Activated CD4-positive, CD25-positive, alpha-beta regulatory T cell (primary cell): ENCODE results near the gene RPS15A.

ENCODE experiments used
- DNase-seq, 4 experiments: peaks; one replicate each; lab custom pipeline; 2025; lab: John Stamatoyannopoulos, UW

Gene RPS15A

GRCh38 chr16:18789850-18790706 lies at the start of gene RPS15A:
Gene RPS15A (minus strand): TSS chr16:18790334. CDS start chr16:18789113, 1,221 bp downstream.
- DNase-seq: peak; percentile 77 to 82 (median 80)

DNA sequence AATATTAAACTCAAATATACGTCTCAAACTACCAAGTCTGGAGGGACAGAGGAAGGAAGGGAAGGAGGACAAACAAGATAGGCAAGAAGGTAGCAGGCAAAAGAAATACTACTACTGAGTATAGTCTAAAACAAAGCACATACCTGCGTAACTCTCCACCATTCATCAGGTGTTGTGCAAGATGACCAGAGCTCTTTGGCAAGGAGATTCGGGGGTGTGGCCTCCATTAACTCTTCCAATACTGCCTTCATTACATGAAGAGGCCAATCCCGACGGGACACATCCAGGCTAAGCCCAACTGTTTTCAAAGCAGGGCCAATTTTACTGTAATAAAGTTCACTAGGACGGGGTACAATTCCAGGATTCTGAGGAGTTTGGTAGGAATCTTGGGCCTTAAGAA lies 49.4 kb upstream of the RPS15A start:
- no peak for DNase-seq

DNA sequence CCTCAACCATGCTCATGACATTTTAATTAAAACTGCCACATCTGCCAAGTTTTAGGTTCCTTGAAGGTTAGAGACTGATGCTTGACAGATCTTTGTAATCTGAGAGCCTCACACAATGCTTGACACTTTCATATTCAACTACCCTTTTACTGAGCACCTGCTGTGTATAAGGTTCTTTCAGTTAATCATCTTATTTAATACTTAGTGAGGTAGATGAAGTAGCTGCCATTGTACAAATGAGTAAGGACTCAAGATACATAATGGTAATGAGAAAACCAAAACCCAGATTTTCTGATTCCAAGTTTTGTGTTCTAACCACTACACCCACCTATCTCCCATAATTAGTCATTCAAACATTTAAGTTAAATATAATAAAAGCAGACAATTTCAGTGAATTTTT lies 46.6 kb upstream of the RPS15A start:
- DNase-seq: no peak

GRCh38 chr16:18834864-18835263 lies 44.7 kb upstream of the RPS15A start:
- DNase-seq: no peak

DNA sequence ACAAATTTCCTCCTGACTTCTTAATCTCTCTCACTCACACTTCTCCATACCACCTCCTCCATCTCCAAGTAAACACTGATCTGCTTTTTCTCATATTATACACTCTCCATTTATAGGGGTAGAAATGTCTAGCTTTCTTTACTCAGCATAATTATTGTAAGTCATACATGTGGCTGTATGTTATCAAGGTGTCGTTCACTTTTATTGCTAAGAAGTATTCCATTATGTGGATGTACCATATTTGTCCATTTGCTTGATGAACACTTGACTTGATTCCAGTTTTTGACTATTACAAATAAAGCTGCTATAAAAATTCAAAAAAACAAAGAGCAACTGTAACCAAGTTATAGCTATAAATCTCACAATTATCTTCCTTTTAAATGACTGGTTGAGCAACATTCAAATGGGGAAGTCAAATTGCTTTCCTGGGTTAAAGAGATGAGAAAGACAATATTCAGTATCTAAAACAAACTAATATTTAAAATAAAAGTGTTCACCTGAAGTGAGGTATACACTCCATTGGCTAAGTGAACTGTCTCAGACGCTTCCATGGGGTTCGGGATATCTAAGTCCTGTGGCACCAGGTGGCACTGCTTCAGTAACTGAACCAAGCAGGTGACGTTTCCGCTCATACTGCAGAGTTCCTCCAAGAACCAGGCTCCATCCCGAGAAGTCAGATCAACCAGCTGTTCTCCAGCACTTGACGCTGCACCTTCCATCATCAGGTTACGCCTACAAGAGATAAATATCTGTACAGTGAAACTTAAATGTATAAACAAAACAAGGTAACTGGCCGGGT lies 43.8 kb upstream of the RPS15A start:
- no peak for DNase-seq

DNA sequence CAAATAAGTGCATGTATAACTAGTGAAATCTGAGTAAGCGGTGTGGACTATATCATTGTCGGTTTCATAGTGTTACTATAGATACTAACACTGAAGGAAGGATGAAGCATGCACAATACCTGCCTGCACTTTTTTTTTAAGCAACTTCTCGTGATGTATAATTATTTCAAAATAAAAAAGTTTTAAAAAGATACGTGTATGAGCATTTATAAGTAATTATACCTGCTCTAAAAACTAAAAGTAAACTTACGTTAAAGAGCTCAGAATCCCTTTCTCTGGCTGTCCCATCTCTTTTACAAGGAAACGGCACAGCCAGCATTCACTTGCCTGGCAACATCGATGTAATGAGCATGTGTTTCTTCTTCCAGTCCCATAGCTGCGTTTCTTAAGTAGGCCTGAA lies 42.5 kb upstream of the RPS15A start:
- no peak for DNase-seq

GRCh38 chr16:18832006-18832405 lies 41.9 kb upstream of the RPS15A start:
- no peak for DNase-seq

DNA sequence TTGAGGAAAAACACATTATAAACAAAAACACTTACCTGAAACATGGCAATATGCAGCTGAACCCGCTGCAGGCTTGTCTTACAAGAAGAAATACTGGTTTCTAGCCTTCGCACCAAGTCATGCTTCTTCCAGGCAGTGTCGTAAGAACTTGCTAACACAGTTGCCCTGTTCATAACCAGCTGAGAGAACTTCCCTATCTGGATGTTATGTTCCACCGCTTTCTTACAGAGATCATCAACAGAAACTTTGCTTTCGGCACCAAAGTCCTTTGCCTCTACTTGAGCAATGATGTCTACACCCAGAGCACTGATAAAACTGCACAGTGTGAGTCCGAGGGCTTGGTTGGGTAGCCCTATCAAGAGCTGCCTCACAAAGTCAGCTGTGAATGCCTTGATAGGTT lies 39.1 kb upstream of the RPS15A start:
- DNase-seq: no peak

DNA sequence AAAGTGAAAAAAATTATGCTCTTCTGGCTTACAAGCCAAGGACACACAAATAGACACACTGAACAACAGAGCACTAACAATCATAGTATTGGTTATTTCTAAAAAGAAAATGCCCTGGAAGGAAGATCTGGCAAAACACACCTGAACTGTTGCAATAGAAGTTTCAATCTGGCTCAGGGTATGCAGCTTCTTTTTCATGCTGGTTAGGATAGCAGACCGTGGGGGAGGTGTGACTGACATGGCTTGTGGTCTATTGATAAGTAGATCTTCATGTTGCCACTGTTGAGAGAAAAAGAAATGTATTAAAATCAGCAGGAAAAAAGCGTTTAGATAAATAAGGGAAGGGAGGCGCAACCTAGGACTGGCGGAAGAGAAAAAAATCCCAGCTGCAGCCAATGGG lies 37.8 kb upstream of the RPS15A start:
- DNase-seq: no peak

- no peak for DNase-seq
Observed at GRCh38 chr16:18816286-18816685, 26.2 kb upstream of the RPS15A start.

DNA sequence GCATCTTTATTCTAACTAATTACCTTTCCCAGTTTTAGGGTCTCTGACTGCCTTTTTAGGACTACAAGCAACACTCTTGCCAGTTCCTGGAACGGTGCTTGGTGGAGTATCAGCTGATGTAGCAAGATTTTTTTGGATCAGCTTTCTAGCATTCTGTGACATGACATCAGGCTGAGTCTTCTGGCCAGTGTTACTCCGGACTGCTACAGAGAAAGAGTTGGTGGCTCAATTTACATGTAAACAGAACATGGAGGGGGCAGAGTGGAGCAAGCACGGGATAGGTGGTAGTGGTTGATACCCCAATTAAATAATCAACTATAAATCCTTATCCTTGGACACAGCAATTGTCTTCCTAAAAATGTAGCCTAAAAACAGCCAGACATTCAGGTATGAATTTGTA lies 21.8 kb upstream of the RPS15A start:
- no peak for DNase-seq

DNA sequence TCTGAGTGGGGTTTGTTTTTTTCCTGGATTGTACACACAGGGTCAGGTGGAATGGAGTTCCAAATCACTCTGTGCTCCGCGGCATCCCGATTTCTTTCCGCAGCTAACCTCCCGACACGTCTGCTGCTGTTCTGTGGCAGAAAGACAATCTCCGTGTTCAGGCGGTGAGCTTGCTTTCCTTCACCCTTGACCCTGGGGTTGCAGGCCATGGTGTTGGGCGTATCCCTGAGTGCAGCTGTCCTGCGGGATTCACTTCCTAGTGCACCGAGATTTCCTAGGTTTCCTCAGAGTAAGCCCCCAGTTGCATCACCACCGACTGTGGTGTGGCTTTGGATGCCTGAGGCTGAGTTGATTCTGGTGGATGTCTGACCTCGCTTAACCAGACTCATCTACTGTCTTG lies 19.0 kb upstream of the RPS15A start:
- DNase-seq: no peak

GRCh38 chr16:18805257-18805773 lies 15.2 kb upstream of the RPS15A start:
- no peak for DNase-seq

DNA sequence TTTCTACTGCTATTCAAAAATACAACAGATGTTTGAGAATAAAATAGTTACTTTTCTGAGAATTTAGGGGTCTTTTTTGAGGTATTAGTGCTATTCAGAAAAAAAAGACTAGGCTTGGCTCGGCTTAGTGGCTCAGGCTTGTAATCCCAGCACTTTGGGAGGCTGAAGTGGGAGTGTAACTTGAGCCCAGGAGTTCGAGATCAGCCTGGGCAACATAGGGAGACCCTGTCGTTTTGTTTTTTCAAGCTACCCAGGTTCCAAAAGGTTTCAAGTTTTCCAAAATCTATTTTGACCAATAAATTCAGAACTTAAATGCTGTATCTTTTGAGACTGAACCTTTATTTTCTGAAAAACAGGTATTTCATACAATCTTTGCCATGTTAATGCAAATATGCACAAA lies 14.4 kb upstream of the RPS15A start:
- DNase-seq: no peak

DNA sequence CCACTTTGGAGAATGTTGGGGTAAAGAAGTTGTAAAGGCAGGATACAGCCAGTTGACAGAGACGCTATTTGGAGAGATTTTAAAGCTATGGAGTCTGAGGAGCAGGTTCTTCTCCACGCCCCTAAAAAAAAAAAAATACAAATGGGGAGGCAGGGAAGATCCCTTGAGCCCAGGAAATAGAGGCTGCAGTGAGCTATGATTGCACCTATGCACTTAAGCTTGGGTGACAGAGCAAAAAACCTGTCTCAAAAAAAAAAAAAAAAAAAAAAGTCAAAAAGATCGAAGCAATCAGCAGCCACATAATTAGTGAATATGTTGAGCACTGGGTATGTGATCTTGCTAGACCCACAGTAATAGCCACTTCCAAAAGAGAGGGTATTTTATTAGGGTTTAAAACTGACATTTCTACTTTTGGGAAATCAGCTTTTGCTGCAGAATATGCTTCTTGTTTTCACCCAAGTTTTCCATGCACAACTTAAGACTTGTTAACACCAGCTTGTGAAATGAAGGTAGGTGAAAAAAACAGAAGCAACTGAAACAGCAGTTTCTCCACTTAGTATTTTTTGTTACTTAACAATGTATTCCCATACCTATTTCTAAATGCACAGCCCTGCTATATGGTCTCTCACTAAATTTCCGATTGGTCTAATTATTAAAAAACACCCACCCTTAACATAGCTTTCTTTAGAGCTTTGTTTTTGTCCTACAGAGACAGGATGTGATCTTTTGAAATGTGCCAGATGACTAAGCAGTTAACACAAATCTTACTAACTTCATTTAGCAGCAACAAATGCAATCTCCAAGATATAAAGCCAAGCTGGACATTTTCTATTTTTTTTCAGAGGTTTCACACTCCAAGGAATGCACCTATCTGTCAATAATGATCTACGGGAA lies 13.7 kb upstream of the RPS15A start:
- DNase-seq: no peak

- no peak for DNase-seq
Observed at GRCh38 chr16:18802767-18803343, 12.7 kb upstream of the RPS15A start.

GRCh38 chr16:18801145-18801972 lies 11.2 kb upstream of the RPS15A start, which contains the start of gene ARL6IP1:
Gene ARL6IP1 (minus strand): TSS chr16:18801549. CDS start chr16:18801466, 83 bp downstream.
- peak; percentile 96 to 99 (median 98) for DNase-seq

GRCh38 chr16:18800775-18801144 lies 10.6 kb upstream of the RPS15A start:
- DNase-seq: no peak

DNA sequence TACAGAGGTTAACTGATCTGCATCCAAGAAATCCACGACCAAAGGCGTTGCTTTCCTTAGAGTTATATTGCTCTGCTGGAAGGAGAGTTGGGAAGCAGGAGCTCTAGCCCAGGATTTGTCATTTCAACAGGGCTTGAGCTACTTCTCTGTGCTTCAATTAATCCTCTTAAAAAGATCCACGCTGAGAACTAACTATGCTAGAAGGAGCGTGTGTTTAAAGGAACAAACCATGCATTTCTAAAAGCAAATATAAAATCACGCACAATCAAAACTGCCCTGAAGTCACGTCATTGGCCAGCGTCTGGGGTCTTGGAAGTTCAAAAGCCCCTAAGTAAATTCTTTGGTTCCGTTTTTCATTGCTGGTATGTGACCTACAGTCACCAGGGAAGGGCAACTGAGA lies 10.2 kb upstream of the RPS15A start:
- no peak for DNase-seq

GRCh38 chr16:18799500-18799899 lies 9.4 kb upstream of the RPS15A start:
- DNase-seq: no peak

DNA sequence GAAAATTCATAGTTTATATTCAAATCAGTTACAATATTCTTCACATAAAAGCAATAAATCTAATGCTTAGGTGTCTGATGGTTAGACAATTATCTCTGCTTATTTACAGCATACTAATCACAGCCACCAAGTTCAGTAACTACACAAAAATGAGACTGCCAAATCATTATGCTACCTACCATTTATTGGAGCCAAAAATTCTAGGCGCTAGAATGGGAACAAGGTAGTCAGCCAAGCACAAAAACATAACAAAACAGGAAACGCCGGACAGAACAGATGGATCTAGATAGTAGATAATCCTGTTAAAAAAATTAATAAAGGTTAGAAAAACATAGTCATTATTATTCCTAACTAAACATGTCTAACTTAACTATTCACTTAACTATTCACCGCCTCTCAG lies 7.6 kb upstream of the RPS15A start:
- no peak for DNase-seq
